CD8-positive, alpha-beta memory T cell (primary cell): Measurements from ENCODE around the gene F9. TPM values are rescaled to one million over a fixed set of nuclear protein-coding genes. Genes with fewer than 3 reads are reported as not detected.

Experiments
- CTCF ChIA-PET: fragments of 350-600 bp; sonication (Branson Sonifier 250); formaldehyde crosslinking; loops from one replicate; lab custom pipeline; 2021; ENCODE audit warnings: antibody characterized with exemption; lab: Charles Lee
- POLR2A ChIA-PET: fragments of 350-600 bp; sonication (Branson Sonifier 250); formaldehyde crosslinking; loops from one replicate; lab custom pipeline; 2021; ENCODE audit warnings: antibody characterized with exemption; lab: Charles Lee
- DNase-seq, 5 donors: peaks; one replicate each; pipeline versions ENCODE4 v3.0.0 to v3.0.0-alpha.2; 2020 to 2022; ENCODE audit warnings: mixed read lengths in 1 of 5
- H3K27ac ChIP-seq: one replicate; pipeline ENCODE4 v1.7.0; 2013; ENCODE audit warnings: low read depth, mild to moderate bottlenecking, low read length, moderate library complexity
- H3K27me3 ChIP-seq: 2 replicates; pipeline ENCODE4 v1.7.0; 2013; ENCODE audit warnings: low read length, mild to moderate bottlenecking; ENCODE audit not compliant: insufficient read depth, poor library complexity, severe bottlenecking
- H3K36me3 ChIP-seq: 2 replicates; pipeline ENCODE4 v1.7.0; 2013; ENCODE audit warnings: mild to moderate bottlenecking, low read length, moderate library complexity; ENCODE audit not compliant: insufficient read depth
- H3K4me1 ChIP-seq: 2 replicates; pipeline ENCODE4 v1.7.0; 2013; ENCODE audit warnings: mild to moderate bottlenecking, low read length, moderate library complexity; ENCODE audit not compliant: insufficient read depth
- H3K4me3 ChIP-seq: 2 replicates; pipeline ENCODE4 v1.7.0; 2013; ENCODE audit warnings: mild to moderate bottlenecking, low read length
- H3K9me3 ChIP-seq: 2 replicates; pipeline ENCODE4 v1.7.0; 2013; ENCODE audit warnings: mild to moderate bottlenecking, low read length
- H3K27ac Mint-ChIP-seq, 8 donors: one replicate each; pipeline ENCODE4 v1.8.0; 2020 to 2021; ENCODE audit warnings: mixed read lengths in 8 of 8, mild to moderate bottlenecking in 6 of 8, inconsistent platforms in 3 of 8, moderate library complexity in 3 of 8
- H3K27me3 Mint-ChIP-seq, 2 donors: one replicate each; pipeline ENCODE4 v1.8.0; 2020 to 2021; ENCODE audit warnings: mixed read lengths in 2 of 2, mild to moderate bottlenecking in 1 of 2, moderate library complexity in 1 of 2
- H3K36me3 Mint-ChIP-seq, 3 donors: one replicate each; pipeline ENCODE4 v1.8.0; 2020 to 2021; ENCODE audit warnings: mixed read lengths in 3 of 3, inconsistent platforms in 1 of 3, mild to moderate bottlenecking in 1 of 3
- H3K4me1 Mint-ChIP-seq, 3 donors: one replicate each; pipeline ENCODE4 v1.8.0; 2020 to 2021; ENCODE audit warnings: mixed read lengths in 3 of 3, inconsistent platforms in 1 of 3, mild to moderate bottlenecking in 1 of 3
- H3K4me3 Mint-ChIP-seq, 7 donors: one replicate each; pipeline ENCODE4 v1.8.0; 2020 to 2021; ENCODE audit warnings: mixed read lengths in 7 of 7, mild to moderate bottlenecking in 6 of 7, moderate library complexity in 4 of 7, inconsistent platforms in 2 of 7
- H3K9me3 Mint-ChIP-seq, 5 donors: one replicate each; pipeline ENCODE4 v1.8.0; 2020 to 2022; ENCODE audit warnings: mixed read lengths in 5 of 5, mild to moderate bottlenecking in 3 of 5, moderate library complexity in 2 of 5, inconsistent platforms in 1 of 5
- polyA plus RNA-seq: library from polyadenylated mRNA; unstranded; fragments of 300-500 nt; fragmentation: Illumina TruSeq; gene quantifications from one replicate; pipeline ENCODE4 v1.2.3, GENCODE V29; 2021
- total RNA-seq, 2 experiments: library from RNA; stranded (reverse); gene quantifications; one replicate each; pipeline ENCODE4 v1.2.3, GENCODE V29; 2021

Gene F9
- total and polyA plus RNA-seq, 3 experiments from 2014 or later: not detected

GRCh38 chrX:139560221-139560620, 29.7 kb downstream of the F9 start:
- Mint-ChIP-seq H3K9me3 (no peaks in the 10 kb centered on the region), H3K27ac (no peak overlapping the region)
- CTCF ChIA-PET: no interaction called here

GRCh38 chrX:139563251-139563650, 32.7 kb downstream of the F9 start:
- H3K4me3 ChIP-seq: no peak overlapping the region
- H3K4me3 Mint-ChIP-seq: no peak overlapping the region
- POLR2A ChIA-PET: no interaction called here
- no peaks in the 10 kb centered on the region for H3K4me1 ChIP-seq
- H3K27me3 Mint-ChIP-seq: no peaks in the 10 kb centered on the region
- no peak for DNase-seq
- no peaks in the 10 kb centered on the region for H3K36me3 ChIP-seq
- no peak overlapping the region for H3K27ac ChIP-seq
- no peaks in the 10 kb centered on the region for H3K36me3 Mint-ChIP-seq
- no peaks in the 10 kb centered on the region for H3K9me3 Mint-ChIP-seq
- no peaks in the 10 kb centered on the region for H3K9me3 ChIP-seq
- no peaks in the 10 kb centered on the region for H3K27me3 ChIP-seq
- no peak overlapping the region for H3K27ac Mint-ChIP-seq
- CTCF ChIA-PET: no interaction called here
- no peaks in the 10 kb centered on the region for H3K4me1 Mint-ChIP-seq

More at GRCh38 chrX:139560221-139560620, 29.7 kb downstream of the F9 start:
- Mint-ChIP-seq H3K4me3 (no peak overlapping the region), H3K36me3 (no peaks in the 10 kb centered on the region), H3K4me1 (no peaks in the 10 kb centered on the region), H3K27me3 (peaks cover 5 to 11% of the 10 kb centered on the region in 2 donors)
- no peaks in the 10 kb centered on the region for H3K36me3 ChIP-seq
- no peak for DNase-seq
- H3K4me1 ChIP-seq: no peaks in the 10 kb centered on the region
- POLR2A ChIA-PET: no interaction called here
- H3K27me3 ChIP-seq: no peaks in the 10 kb centered on the region
- H3K9me3 ChIP-seq: no peaks in the 10 kb centered on the region
- no peak overlapping the region for H3K4me3 ChIP-seq
- no peak overlapping the region for H3K27ac ChIP-seq

- CTCF ChIA-PET: no interaction called here
- Histone ChIP-seq H3K27ac (no peak overlapping the region), H3K27me3 (no peaks in the 10 kb centered on the region), H3K9me3 (no peaks in the 10 kb centered on the region), H3K36me3 (no peaks in the 10 kb centered on the region), H3K4me3 (no peak overlapping the region), H3K4me1 (no peaks in the 10 kb centered on the region)
- no peak for DNase-seq
- Mint-ChIP-seq H3K27me3 (peaks cover 0 to 2% of the 10 kb centered on the region in 2 donors), H3K4me3 (no peak overlapping the region), H3K27ac (no peak overlapping the region), H3K36me3 (no peaks in the 10 kb centered on the region), H3K9me3 (no peaks in the 10 kb centered on the region), H3K4me1 (no peaks in the 10 kb centered on the region)
- POLR2A ChIA-PET: no interaction called here
Measured at GRCh38 chrX:139566981-139567380, 36.4 kb downstream of the F9 start.

- Mint-ChIP-seq H3K27me3 (peaks cover 0 to 3% of the 10 kb centered on the region in 2 donors), H3K36me3 (no peaks in the 10 kb centered on the region), H3K4me1 (no peaks in the 10 kb centered on the region), H3K27ac (no peak overlapping the region), H3K4me3 (no peak overlapping the region), H3K9me3 (no peaks in the 10 kb centered on the region)
- no peak for DNase-seq
- Histone ChIP-seq H3K36me3 (no peaks in the 10 kb centered on the region), H3K4me1 (no peaks in the 10 kb centered on the region), H3K4me3 (no peak overlapping the region), H3K27me3 (no peaks in the 10 kb centered on the region), H3K27ac (no peak overlapping the region), H3K9me3 (no peaks in the 10 kb centered on the region)
- POLR2A ChIA-PET: no interaction called here
- CTCF ChIA-PET: no interaction called here
Measured at GRCh38 chrX:139581068-139581467, 50.5 kb downstream of the F9 start.

- H3K27me3 ChIP-seq: no peaks in the 10 kb centered on the region
- H3K4me3 ChIP-seq: no peak overlapping the region
- H3K36me3 ChIP-seq: no peaks in the 10 kb centered on the region
- POLR2A ChIA-PET: no interaction called here
- Mint-ChIP-seq H3K9me3 (no peaks in the 10 kb centered on the region), H3K4me3 (no peak overlapping the region), H3K27me3 (no peaks in the 10 kb centered on the region), H3K36me3 (no peaks in the 10 kb centered on the region), H3K4me1 (no peaks in the 10 kb centered on the region), H3K27ac (no peak overlapping the region)
- CTCF ChIA-PET: no interaction called here
- no peaks in the 10 kb centered on the region for H3K4me1 ChIP-seq
- DNase-seq: no peak
- no peaks in the 10 kb centered on the region for H3K9me3 ChIP-seq
- H3K27ac ChIP-seq: no peak overlapping the region
Measured at GRCh38 chrX:139585613-139586012, 55.1 kb downstream of the F9 start.

GRCh38 chrX:139596068-139596467, 65.5 kb downstream of the F9 start:
- H3K36me3 ChIP-seq: no peaks in the 10 kb centered on the region
- H3K9me3 ChIP-seq: no peaks in the 10 kb centered on the region
- ChIA-PET POLR2A (no interaction called here), CTCF (no interaction called here)
- H3K4me1 Mint-ChIP-seq: no peaks in the 10 kb centered on the region
- no peak overlapping the region for H3K27ac Mint-ChIP-seq
- peaks cover 0 to 5% (median 0%) of the 10 kb centered on the region in 5 donors for H3K9me3 Mint-ChIP-seq
- peaks cover 0 to 5% (median 2%) of the 10 kb centered on the region in 3 donors for H3K36me3 Mint-ChIP-seq
- no peaks in the 10 kb centered on the region for H3K27me3 Mint-ChIP-seq
- no peak overlapping the region for H3K27ac ChIP-seq
- no peaks in the 10 kb centered on the region for H3K4me1 ChIP-seq
- H3K27me3 ChIP-seq: no peaks in the 10 kb centered on the region
- no peak overlapping the region for H3K4me3 ChIP-seq
- no peak overlapping the region for H3K4me3 Mint-ChIP-seq
- DNase-seq: no peak

- Histone ChIP-seq H3K27ac (no peak overlapping the region), H3K27me3 (no peaks in the 10 kb centered on the region), H3K9me3 (no peaks in the 10 kb centered on the region), H3K4me3 (no peak overlapping the region), H3K36me3 (no peaks in the 10 kb centered on the region), H3K4me1 (no peaks in the 10 kb centered on the region)
- H3K9me3 Mint-ChIP-seq: peaks cover 0 to 5% (median 0%) of the 10 kb centered on the region in 5 donors
- no peaks in the 10 kb centered on the region for H3K4me1 Mint-ChIP-seq
- no peak overlapping the region for H3K27ac Mint-ChIP-seq
- ChIA-PET POLR2A (no interaction called here), CTCF (no interaction called here)
- H3K27me3 Mint-ChIP-seq: peaks cover 0 to 2% of the 10 kb centered on the region in 2 donors
- H3K36me3 Mint-ChIP-seq: peaks cover 0 to 5% (median 2%) of the 10 kb centered on the region in 3 donors
- DNase-seq: no peak
- H3K4me3 Mint-ChIP-seq: no peak overlapping the region
Measured at GRCh38 chrX:139600105-139600504, 69.6 kb downstream of the F9 start.
